Immature natural killer cell (primary cell): Measurements from ENCODE around the gene PXK. TPM values are rescaled to one million over a fixed set of nuclear protein-coding genes. Genes with fewer than 3 reads are reported as not detected.
"Not testable (repeated sequence)": the region's sequence is repeated elsewhere in the genome, so short reads cannot be mapped to it uniquely, and the experiment has no call there.

ENCODE experiments used
- DNase-seq, 3 donors: peaks; one replicate each; pipeline ENCODE4 v3.0.0; 2022; ENCODE audit warnings: mixed read lengths in 1 of 3
- H3K27ac Mint-ChIP-seq, 6 donors: one replicate each; pipeline ENCODE4 v1.8.0; 2020; ENCODE audit warnings: mixed read lengths in 6 of 6, mild to moderate bottlenecking in 5 of 6, inconsistent platforms in 4 of 6, moderate library complexity in 3 of 6
- H3K27me3 Mint-ChIP-seq, 3 donors: one replicate each; pipeline ENCODE4 v1.8.0; 2020 to 2021; ENCODE audit warnings: low read depth in 3 of 3, mild to moderate bottlenecking in 3 of 3, mixed read lengths in 3 of 3, moderate library complexity in 3 of 3, inconsistent platforms in 1 of 3
- H3K36me3 Mint-ChIP-seq, 3 donors: one replicate each; pipeline ENCODE4 v1.8.0; 2020; ENCODE audit warnings: mixed read lengths in 3 of 3, inconsistent platforms in 2 of 3, mild to moderate bottlenecking in 2 of 3
- H3K4me1 Mint-ChIP-seq, 2 donors: one replicate each; pipeline ENCODE4 v1.8.0; 2020; ENCODE audit warnings: inconsistent platforms in 2 of 2, mild to moderate bottlenecking in 2 of 2, mixed read lengths in 2 of 2, moderate library complexity in 1 of 2
- H3K4me3 Mint-ChIP-seq, 5 donors: one replicate each; pipeline ENCODE4 v1.8.0; 2020; ENCODE audit warnings: mild to moderate bottlenecking in 5 of 5, mixed read lengths in 5 of 5, inconsistent platforms in 3 of 5, moderate library complexity in 3 of 5
- H3K9me3 Mint-ChIP-seq, 6 donors: one replicate each; pipeline ENCODE4 v1.8.0; 2020; ENCODE audit warnings: mild to moderate bottlenecking in 6 of 6, mixed read lengths in 6 of 6, inconsistent platforms in 4 of 6, moderate library complexity in 3 of 6
- polyA plus RNA-seq, 3 donors: library from polyadenylated mRNA; unstranded; fragments of 300-500 nt; fragmentation: Illumina TruSeq; gene quantifications; one replicate each; pipeline ENCODE4 v1.2.3, GENCODE V29; 2021

PXK gene
- polyA plus RNA-seq, 3 donors from 2014 or later, result 30.3 to 47.5 (median 32.2) TPM

GRCh38 chr3:58429657-58430056 is 97.0 kb downstream of the PXK start:
- DNase-seq, result no peak
- Mint-ChIP-seq H3K4me3 (no peak overlapping the region), H3K27me3 (peaks cover 3 to 5% (median 5%) of the 10 kb centered on the region in 3 donors), H3K27ac (no peak overlapping the region), H3K9me3 (no peaks in the 10 kb centered on the region), H3K4me1 (peaks cover 24 to 28% of the 10 kb centered on the region in 2 donors), H3K36me3 (peaks cover 14 to 33% (median 19%) of the 10 kb centered on the region in 3 donors)

DNA sequence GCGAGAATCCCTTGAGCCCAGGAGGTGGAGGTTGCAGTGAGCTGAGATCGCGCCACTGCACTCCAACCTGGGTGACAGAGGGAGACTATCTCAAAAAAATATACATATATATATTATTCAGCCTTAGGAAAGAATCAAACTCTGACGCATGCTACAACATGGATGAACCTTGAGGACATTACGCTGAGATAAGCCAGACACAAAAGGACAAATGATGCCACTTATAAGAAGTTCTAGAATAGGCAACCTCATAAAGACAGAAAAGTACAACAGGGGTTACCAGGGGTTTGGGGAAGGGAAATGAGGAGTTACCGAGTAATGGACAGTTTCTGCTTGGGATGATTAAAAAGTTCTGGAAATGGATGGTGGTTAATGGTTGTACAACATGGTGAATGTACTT is 100.2 kb downstream of the PXK start:
- H3K4me1 Mint-ChIP-seq, result peaks cover 24 to 29% of the 10 kb centered on the region in 2 donors
- peak overlapping the region; percentile 79 to 96 (median 93) for H3K27ac Mint-ChIP-seq
- no peak for DNase-seq
- peak overlapping the region; percentile 86 to 96 (median 93) for H3K4me3 Mint-ChIP-seq
- no peaks in the 10 kb centered on the region for H3K9me3 Mint-ChIP-seq
- H3K27me3 Mint-ChIP-seq, result peaks cover 3 to 5% (median 5%) of the 10 kb centered on the region in 3 donors
- H3K36me3 Mint-ChIP-seq, result peaks cover 5 to 23% (median 11%) of the 10 kb centered on the region in 3 donors

DNA sequence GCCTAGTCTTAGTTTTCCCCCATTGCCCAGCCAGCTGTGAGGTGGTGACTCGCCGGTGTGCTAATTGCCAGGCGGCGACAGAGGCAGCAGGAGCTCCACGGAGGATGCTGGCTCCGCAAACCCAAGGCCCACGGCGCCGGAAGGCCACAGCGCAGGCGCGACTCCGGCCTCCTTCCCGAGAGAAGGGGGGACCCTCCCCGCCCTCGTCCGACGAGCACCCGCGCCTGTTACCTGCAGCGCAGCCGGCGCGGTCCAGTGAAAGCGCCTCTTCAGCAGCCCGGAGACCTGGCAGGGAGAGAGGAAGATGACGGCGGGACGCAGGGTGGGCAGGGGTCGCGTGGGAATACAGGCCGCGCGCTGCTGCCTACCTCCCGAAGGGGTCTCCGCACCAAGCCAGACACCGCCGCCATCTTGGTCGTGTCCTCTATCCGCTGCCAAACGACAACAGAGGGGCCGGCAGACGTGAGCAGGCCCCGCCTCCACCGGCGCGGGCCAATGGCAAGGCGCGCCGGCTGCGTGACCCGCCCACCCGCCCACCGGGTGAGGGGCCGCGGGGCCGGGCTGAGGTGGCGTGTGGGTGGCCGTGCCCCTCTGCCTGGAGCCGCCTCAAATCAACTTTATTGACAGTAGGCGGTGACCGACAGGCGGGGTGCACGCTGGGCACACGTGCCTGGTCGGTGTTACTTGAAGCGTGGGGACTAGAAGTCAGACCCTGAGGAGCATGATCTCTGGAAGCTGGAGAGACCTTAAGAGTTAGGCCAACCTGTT is 100.9 kb downstream of the PXK start, which contains the start of gene PDHB:
PDHB (minus strand) TSS at position 433 of the 768 bp plus-strand sequence; CDS start at position 410, 23 bp downstream.
- peaks cover 0 to 17% (median 4%) of the 10 kb centered on the region in 3 donors for H3K36me3 Mint-ChIP-seq
- no peaks in the 10 kb centered on the region for H3K9me3 Mint-ChIP-seq
- peaks cover 3 to 5% (median 5%) of the 10 kb centered on the region in 3 donors for H3K27me3 Mint-ChIP-seq
- H3K4me3 Mint-ChIP-seq, result peak within 1 kb of the TSS; percentile 86 to 96 (median 93)
- peak within 1 kb of the TSS; percentile 79 to 96 (median 93) for H3K27ac Mint-ChIP-seq
- DNase-seq, result peak; percentile 91 to 92 (median 92)
- peaks cover 24 to 29% of the 10 kb centered on the region in 2 donors for H3K4me1 Mint-ChIP-seq

DNA sequence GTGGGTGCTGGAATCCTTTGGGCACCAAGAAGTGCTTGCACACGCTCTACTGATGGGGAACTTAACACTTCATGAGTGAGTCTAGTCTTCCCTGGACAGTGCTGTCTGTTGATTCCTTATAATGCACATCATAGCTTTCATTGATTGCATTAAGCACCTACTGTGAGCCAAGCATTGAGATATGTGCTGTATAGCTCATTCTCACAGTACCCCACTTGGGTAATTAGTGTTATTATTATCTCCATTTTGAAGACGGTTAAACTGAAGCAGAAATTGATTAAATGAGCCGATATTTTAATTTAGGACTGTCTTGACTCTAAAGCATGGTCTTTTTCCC is 101.4 kb downstream of the PXK start:
- peak overlapping the region; percentile 79 to 93 (median 84) for H3K27ac Mint-ChIP-seq
- H3K36me3 Mint-ChIP-seq, result peaks cover 0 to 12% (median 4%) of the 10 kb centered on the region in 3 donors
- H3K4me3 Mint-ChIP-seq, result peak overlapping the region; percentile 75 to 94 (median 92)
- H3K9me3 Mint-ChIP-seq, result no peaks in the 10 kb centered on the region
- H3K4me1 Mint-ChIP-seq, result peaks cover 24 to 29% of the 10 kb centered on the region in 2 donors
- peaks cover 3 to 5% (median 5%) of the 10 kb centered on the region in 3 donors for H3K27me3 Mint-ChIP-seq
- no peak for DNase-seq

DNA sequence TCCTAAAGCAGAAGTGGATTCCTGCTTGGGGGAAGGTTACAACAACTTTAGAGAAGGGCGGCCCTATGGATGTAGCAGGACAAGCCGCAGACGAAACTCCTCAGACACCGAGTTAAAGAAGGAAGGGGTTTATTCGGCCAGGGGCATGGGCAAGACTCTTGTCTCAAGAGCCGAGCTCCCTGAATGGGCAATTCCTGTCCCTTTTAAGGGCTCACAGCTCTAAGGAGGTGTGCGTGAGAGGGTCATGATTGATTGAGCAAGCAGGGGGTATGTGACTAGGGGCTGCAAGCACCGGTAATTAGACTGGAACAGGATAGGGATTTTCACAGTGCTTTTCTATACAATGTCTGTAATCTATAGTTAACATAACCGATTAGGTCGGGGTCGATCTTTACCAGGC is 101.8 kb downstream of the PXK start:
- peaks cover 3 to 5% (median 5%) of the 10 kb centered on the region in 3 donors for H3K27me3 Mint-ChIP-seq
- peak overlapping the region; percentile 13 to 93 (median 44) for H3K4me3 Mint-ChIP-seq
- peak overlapping the region in 4 of 6 donors; percentile 11 to 93 (median 85) for H3K27ac Mint-ChIP-seq
- H3K9me3 Mint-ChIP-seq, result no peaks in the 10 kb centered on the region
- H3K4me1 Mint-ChIP-seq, result peaks cover 24 to 29% of the 10 kb centered on the region in 2 donors
- no peak for DNase-seq
- H3K36me3 Mint-ChIP-seq, result peaks cover 0 to 12% (median 4%) of the 10 kb centered on the region in 3 donors

- Mint-ChIP-seq H3K4me1 (peaks cover 24 to 29% of the 10 kb centered on the region in 2 donors), H3K4me3 (peak overlapping the region; percentile 13 to 93 (median 44)), H3K27ac (peak overlapping the region in 1 of 6 donors; percentile 28), H3K9me3 (no peaks in the 10 kb centered on the region), H3K36me3 (peaks cover 0 to 9% (median 4%) of the 10 kb centered on the region in 3 donors), H3K27me3 (peaks cover 3 to 5% (median 5%) of the 10 kb centered on the region in 3 donors)
- no peak for DNase-seq
Observed at GRCh38 chr3:58434990-58435389, 102.3 kb downstream of the PXK start.

GRCh38 chr3:58437276-58437675 is 104.6 kb downstream of the PXK start:
- not testable (repeated sequence) for H3K36me3 Mint-ChIP-seq, H3K9me3 Mint-ChIP-seq, H3K27me3 Mint-ChIP-seq, DNase-seq, H3K27ac Mint-ChIP-seq, H3K4me3 Mint-ChIP-seq
- H3K4me1 Mint-ChIP-seq, result peaks cover 17 to 21% of the 10 kb centered on the region in 2 donors

- not testable (repeated sequence) for H3K36me3 Mint-ChIP-seq, H3K27ac Mint-ChIP-seq, DNase-seq, H3K27me3 Mint-ChIP-seq, H3K4me3 Mint-ChIP-seq, H3K4me1 Mint-ChIP-seq, H3K9me3 Mint-ChIP-seq
Observed at GRCh38 chr3:58440996-58441355, 108.3 kb downstream of the PXK start.

GRCh38 chr3:58441514-58442450 is 109.1 kb downstream of the PXK start:
- Mint-ChIP-seq H3K4me1 (no peaks in the 10 kb centered on the region), H3K4me3 (no peak overlapping the region), H3K9me3 (no peaks in the 10 kb centered on the region), H3K27me3 (peaks cover 0 to 4% (median 2%) of the 10 kb centered on the region in 3 donors), H3K27ac (peak overlapping the region in 1 of 6 donors; percentile 21), H3K36me3 (no peaks in the 10 kb centered on the region)
- DNase-seq, result no peak

DNA sequence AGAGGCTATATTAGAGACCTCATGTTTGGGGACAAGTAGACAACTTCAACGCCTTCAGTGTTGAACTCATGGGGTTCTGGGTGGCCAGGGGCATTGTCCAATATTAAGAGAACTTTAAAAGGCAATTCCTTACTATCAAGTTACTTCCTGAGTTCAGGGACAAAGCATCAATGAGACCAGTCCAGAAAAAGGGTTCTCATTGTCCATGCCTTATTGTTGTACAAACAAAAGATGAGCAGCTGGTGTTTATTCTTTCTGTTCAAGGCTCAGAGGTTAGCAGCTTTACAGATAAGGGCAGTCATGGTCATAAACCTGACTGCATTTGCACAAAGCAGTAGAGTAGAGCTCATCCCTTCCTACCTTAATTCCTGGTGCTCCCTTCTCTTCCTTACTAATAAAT is 119.5 kb downstream of the PXK start:
- no peaks in the 10 kb centered on the region for H3K4me1 Mint-ChIP-seq
- H3K27me3 Mint-ChIP-seq, result peaks cover 0 to 9% (median 5%) of the 10 kb centered on the region in 3 donors
- H3K9me3 Mint-ChIP-seq, result peaks cover 7 to 32% (median 20%) of the 10 kb centered on the region in 6 donors
- H3K4me3 Mint-ChIP-seq, result no peak overlapping the region
- no peak overlapping the region for H3K27ac Mint-ChIP-seq
- peaks cover 5 to 20% (median 20%) of the 10 kb centered on the region in 3 donors for H3K36me3 Mint-ChIP-seq
- no peak for DNase-seq

DNA sequence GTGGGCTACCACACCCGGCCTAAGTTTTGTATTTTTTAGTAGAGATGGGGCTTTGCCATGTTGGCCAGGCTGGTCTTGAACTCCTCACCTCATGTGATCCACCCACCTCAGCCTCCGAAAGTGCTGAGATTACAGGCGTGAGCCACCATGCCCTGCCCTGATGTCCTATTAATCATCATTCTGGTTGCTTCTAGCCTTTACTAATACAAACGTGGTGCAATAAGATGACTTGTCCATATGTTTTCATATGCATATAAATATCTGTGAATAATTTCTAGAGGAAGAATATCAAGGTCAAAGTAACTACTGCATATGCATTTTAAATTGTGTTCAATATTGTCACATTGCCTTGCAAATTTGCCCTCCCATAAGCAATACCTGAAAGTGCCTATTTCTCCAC is 126.5 kb downstream of the PXK start:
- Mint-ChIP-seq H3K4me1 (peaks cover 9 to 10% of the 10 kb centered on the region in 2 donors), H3K36me3 (peaks cover 5 to 13% (median 12%) of the 10 kb centered on the region in 3 donors), H3K27me3 (peaks cover 1 to 6% (median 3%) of the 10 kb centered on the region in 3 donors), H3K9me3 (peaks cover 5 to 20% (median 19%) of the 10 kb centered on the region in 6 donors), H3K27ac (no peak overlapping the region), H3K4me3 (no peak overlapping the region)
- no peak for DNase-seq

- no peaks in the 10 kb centered on the region for H3K9me3 Mint-ChIP-seq
- peaks cover 10 to 12% of the 10 kb centered on the region in 2 donors for H3K4me1 Mint-ChIP-seq
- H3K36me3 Mint-ChIP-seq, result no peaks in the 10 kb centered on the region
- H3K4me3 Mint-ChIP-seq, result peak overlapping the region in 1 of 5 donors; percentile 21
- peaks cover 3 to 4% (median 3%) of the 10 kb centered on the region in 3 donors for H3K27me3 Mint-ChIP-seq
- H3K27ac Mint-ChIP-seq, result no peak overlapping the region
- no peak for DNase-seq
Observed at GRCh38 chr3:58462829-58463180, 130.1 kb downstream of the PXK start.

- DNase-seq, result peak; percentile 75 to 80 (median 77)
Observed at GRCh38 chr3:58463181-58463941, 130.7 kb downstream of the PXK start.

More at GRCh38 chr3:58463181-58463941, 130.7 kb downstream of the PXK start:
- Mint-ChIP-seq H3K27me3 (peaks cover 3 to 4% (median 3%) of the 10 kb centered on the region in 3 donors), H3K27ac (peak overlapping the region in 4 of 6 donors; percentile 33 to 75 (median 49)), H3K36me3 (no peaks in the 10 kb centered on the region), H3K9me3 (no peaks in the 10 kb centered on the region), H3K4me1 (peaks cover 10 to 12% of the 10 kb centered on the region in 2 donors), H3K4me3 (peak overlapping the region; percentile 6 to 75 (median 62))
